Subcutaneous adipose tissue (tissue), 4 donors: ENCODE results near the gene MED13L. TPM values are rescaled to one million over a fixed set of nuclear protein-coding genes. Genes with fewer than 3 reads are reported as not detected.

Experiments used
- total RNA-seq, 4 donors: library from RNA; depleted of rRNA; stranded (reverse); fragments of >200 nt; gene quantifications; one replicate each; pipeline ENCODE4 v1.1.0, GENCODE V29; 2016
- TF ChIP-seq, protein P1 (sequence below): fragments of 450-650 bp; IDR thresholded peaks from one replicate; pipeline ENCODE4 v1.5.1; 2016; ENCODE audit warnings: low read depth, mild to moderate bottlenecking, control low read depth, antibody characterized with exemption, moderate library complexity

MED13L gene
- total RNA-seq, 4 donors from 2014 or later, result 164 to 285 (median 225) TPM

DNA sequence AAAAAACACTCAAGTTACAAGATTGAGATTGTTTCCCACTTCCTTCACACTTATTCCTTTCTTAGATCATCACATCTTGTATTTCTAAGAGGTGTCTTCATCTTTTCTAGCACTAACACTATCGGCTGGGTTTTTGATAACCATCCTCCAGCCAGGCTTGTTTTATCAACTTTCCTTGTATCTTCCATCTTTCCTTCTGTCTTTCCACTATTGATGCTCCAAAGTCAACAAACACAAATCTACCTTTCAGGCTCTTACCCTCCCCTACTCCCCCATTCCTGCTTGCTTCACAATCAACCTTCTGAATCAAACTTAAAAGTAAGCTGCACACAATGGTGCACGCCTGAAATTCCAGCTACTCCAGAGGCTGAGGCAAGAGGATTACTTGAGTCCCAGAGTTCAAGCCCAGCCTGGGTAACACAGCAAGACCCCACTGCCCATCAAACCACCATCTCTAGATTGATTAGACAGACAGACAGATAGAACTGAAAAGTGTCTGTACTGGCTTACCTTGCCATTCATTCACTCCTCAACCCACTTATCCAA, 12.9 kb downstream of the MED13L start:
- TF ChIP-seq, protein P1, sequence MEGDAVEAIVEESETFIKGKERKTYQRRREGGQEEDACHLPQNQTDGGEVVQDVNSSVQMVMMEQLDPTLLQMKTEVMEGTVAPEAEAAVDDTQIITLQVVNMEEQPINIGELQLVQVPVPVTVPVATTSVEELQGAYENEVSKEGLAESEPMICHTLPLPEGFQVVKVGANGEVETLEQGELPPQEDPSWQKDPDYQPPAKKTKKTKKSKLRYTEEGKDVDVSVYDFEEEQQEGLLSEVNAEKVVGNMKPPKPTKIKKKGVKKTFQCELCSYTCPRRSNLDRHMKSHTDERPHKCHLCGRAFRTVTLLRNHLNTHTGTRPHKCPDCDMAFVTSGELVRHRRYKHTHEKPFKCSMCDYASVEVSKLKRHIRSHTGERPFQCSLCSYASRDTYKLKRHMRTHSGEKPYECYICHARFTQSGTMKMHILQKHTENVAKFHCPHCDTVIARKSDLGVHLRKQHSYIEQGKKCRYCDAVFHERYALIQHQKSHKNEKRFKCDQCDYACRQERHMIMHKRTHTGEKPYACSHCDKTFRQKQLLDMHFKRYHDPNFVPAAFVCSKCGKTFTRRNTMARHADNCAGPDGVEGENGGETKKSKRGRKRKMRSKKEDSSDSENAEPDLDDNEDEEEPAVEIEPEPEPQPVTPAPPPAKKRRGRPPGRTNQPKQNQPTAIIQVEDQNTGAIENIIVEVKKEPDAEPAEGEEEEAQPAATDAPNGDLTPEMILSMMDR, result no peak

DNA sequence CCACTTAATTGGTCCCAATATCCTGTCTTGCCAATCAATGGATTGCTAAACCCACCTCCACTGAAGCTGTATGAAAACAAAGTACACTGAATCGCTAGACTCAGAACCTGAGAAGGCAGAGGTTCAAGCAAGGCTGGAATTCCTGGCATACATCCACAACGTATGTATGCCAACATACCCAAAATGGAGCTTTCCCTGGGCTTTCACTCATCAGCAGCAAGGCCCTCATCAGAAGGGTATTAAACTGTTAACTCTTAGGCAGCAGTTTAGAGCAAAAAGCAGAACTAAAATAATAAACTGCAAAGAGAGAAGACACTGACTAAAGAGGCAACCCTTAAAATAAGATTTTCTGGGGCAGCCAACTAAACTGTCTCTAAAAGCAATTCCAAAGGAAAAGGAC, 13.6 kb downstream of the MED13L start:
- TF ChIP-seq, protein P1, result no peak

DNA sequence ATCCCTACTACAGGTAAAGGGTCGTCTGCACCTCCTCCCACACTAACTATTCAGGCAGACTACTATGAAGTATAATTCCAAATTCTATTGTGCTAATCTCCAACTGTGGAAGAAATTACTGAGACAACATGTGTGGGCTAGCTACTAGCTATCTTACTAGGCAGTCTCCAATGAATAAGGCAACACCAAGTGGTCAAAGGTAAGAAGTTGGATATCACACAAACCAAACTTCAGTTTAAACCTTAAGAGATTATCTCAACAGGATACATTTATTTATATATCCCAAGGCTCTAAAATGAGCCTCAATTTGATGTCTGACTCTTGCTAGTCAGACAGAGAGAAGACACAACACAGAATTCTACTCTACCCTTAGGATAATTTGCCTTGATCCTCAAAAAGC, 14.1 kb downstream of the MED13L start:
- TF ChIP-seq, protein P1, result no peak

DNA sequence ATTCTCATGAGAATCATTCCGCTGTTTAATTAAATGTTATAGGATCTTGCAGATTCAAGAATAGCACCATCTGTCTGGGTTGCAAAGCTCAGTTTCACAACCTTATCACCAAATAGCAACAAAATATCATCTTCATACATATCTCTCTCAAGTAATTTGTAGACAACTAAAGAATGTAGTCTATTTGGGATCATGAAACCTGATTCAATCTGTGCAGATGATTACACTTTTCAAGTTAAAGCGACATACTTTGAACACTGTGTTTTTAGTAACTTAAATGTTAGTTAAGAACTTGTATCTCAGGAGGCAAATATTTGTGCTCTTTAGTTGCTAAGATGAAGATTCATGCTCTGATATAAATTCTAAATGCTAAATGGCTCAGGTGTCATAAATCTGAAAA, 14.8 kb downstream of the MED13L start:
- TF ChIP-seq, protein P1, result no peak

DNA sequence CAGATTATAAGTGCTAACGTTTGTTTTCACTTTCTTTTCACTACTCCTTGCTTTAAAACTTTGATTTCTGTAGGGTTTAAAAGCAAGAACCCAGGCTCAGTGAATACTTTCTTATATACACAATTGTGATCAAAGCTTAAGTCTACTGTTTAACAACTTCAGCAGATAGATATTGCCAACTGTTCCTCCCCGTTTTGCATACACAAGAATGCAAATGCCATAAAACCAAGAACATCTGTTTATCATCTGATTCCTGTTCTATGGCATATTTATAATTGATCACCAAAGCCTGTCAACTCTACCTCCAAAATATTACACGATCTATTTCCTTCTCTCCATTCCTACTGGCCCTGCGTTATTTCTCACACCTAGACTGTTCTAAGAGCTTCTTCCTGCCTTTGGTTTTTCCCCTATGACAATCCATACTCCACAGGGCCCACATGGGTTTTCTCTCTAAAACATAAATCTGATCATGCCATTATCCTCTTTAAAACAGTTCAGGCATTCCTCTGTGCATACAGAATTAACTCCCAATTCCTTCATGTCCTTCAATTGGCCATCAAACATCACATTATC, 15.9 kb downstream of the MED13L start:
- TF ChIP-seq, protein P1, result no peak

DNA sequence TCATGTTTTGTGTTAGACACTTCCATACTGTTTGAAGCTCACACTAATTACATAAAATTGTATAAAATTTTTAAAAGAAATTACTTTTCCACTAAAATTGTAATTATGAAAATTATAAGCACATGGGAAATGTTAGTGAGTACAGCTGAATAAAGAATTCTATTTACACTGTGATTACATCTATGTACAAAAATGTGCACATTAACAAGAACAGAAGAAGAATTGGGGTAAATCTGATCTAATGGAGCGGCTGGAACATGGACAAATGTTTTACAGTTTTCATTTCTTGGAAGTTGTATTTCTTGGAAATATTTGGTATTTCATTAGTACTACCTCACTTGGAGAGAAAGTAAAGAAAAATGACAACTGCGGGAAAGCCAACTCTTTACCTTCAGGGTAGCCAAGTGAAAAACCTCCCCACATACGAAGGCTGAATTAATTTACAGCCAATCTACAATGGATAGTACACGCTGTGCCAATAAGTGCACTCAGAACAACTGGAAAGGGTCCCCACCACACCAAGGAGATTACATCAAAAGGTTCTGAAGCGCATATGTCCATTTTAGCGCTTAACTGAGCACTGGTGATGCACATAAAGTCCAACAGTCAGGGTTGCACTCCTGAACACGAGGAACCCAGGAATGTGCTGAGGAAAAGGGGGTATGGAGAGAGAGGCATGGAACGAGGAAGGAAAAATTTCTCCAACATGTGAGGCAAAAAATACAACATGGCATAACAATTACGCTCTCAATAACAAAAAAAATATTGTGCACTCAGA, 17.5 kb downstream of the MED13L start:
- TF ChIP-seq, protein P1, result no peak

DNA sequence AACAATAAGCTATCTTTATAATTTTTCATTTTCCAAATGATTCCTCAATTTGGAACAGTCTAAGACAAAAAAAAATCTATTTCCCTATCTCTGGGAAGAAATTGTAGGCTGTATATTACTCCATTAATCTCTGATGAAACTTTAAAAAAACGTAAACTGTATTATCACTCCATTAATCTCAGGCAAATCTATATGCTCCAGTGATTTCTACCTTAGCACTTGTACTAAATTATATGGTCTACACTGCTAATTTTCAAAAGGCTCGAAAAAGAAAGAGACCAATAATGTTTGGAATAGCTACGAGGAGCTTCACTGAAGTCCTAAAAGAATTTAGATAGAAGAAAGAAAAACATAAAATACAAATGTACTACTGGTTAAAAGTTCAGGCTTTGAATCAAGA, 19.7 kb downstream of the MED13L start:
- TF ChIP-seq, protein P1, result no peak
